Cardiac fibroblast (primary cell): ENCODE data around the gene ULK1.
A peak's percentile ranks its signal among the peaks of the same experiment; 100 is the strongest.

ENCODE experiments used
- DNase-seq, 2 donors: peaks; one replicate each; pipeline versions ENCODE4 v3.0.0 to v3.0.0-alpha.2; 2010; ENCODE audit warnings: low read depth in 2 of 2
- H3K4me3 ChIP-seq, 2 donors: replicated peaks in 1 of 2; 1 replicate in 1 of 2; 2 replicates in 1 of 2; pipeline ENCODE4 v1.5.1; 2011; ENCODE audit warnings: low read depth in 2 of 2, low read length in 2 of 2, mild to moderate bottlenecking in 2 of 2, moderate library complexity in 1 of 2
- TF ChIP-seq, protein P1 (sequence below): IDR thresholded peaks from one replicate; pipeline ENCODE4 v1.5.1; 2011; ENCODE audit warnings: low read depth, mild to moderate bottlenecking, low read length, inconsistent platforms

The ULK1 gene

DNA sequence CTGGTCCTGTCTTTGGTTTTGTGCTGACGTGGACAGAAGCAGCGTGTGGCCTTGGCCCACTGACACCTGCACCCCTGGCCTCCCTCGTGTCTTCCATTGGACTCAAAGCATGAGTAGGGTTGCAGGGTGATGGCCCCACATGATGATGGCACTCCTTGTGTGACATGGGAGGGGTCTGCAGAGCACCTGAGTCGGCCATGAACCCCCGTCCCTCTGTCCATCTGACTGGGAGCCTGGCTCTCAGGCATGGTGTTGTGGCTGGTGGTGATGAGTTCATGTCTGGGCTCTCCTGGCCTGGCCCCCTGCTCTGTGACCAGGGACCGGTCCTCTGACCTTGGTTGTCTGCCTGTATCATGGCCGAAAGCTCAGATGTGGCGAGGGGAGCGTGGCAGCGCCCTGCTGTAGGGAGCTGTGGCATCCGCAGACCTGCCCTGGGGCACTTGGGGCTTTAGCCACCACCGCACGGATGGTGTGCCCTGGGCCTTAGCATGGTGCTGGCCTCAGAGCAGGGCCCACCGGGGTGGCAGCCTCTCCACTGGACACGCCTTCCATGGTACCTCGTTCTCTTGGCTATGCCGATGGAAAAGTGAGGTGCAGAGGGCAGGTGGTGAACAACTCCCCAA lies 16.7 kb downstream of the ULK1 start:
- H3K4me3 ChIP-seq: no peak overlapping the region
- DNase-seq: no peak
- TF ChIP-seq, protein P1, sequence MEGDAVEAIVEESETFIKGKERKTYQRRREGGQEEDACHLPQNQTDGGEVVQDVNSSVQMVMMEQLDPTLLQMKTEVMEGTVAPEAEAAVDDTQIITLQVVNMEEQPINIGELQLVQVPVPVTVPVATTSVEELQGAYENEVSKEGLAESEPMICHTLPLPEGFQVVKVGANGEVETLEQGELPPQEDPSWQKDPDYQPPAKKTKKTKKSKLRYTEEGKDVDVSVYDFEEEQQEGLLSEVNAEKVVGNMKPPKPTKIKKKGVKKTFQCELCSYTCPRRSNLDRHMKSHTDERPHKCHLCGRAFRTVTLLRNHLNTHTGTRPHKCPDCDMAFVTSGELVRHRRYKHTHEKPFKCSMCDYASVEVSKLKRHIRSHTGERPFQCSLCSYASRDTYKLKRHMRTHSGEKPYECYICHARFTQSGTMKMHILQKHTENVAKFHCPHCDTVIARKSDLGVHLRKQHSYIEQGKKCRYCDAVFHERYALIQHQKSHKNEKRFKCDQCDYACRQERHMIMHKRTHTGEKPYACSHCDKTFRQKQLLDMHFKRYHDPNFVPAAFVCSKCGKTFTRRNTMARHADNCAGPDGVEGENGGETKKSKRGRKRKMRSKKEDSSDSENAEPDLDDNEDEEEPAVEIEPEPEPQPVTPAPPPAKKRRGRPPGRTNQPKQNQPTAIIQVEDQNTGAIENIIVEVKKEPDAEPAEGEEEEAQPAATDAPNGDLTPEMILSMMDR: no peak

DNA sequence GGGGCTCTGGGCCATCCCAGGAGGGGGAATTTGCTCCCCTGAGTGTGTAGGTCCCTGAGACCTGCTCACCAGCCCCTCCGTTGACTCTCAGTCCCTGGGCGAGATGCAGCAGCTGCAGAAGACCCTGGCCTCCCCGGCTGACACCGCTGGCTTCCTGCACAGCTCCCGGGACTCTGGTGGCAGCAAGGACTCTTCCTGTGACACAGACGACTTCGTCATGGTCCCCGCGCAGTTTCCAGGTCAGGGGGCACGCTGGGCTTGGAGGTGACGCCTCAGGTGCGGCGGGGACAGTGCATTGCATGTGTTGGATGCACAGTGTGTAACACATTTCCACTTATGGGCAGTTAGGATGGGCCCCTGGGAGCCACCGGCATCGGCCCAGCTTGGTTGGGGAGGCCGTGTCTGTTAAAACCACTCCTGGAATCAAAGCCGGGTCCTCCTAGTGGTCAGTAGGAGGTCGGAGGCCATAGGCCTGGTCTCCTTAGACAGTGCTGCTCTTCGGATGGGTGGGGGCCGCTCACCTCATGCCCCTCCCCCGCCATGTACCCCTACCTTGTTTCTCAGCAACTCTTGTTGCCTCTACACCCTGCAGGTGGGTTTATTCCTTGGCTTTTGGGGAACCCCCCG lies 17.5 kb downstream of the ULK1 start:
- TF ChIP-seq, protein P1: peak; percentile 2
- H3K4me3 ChIP-seq: no peak overlapping the region

DNA sequence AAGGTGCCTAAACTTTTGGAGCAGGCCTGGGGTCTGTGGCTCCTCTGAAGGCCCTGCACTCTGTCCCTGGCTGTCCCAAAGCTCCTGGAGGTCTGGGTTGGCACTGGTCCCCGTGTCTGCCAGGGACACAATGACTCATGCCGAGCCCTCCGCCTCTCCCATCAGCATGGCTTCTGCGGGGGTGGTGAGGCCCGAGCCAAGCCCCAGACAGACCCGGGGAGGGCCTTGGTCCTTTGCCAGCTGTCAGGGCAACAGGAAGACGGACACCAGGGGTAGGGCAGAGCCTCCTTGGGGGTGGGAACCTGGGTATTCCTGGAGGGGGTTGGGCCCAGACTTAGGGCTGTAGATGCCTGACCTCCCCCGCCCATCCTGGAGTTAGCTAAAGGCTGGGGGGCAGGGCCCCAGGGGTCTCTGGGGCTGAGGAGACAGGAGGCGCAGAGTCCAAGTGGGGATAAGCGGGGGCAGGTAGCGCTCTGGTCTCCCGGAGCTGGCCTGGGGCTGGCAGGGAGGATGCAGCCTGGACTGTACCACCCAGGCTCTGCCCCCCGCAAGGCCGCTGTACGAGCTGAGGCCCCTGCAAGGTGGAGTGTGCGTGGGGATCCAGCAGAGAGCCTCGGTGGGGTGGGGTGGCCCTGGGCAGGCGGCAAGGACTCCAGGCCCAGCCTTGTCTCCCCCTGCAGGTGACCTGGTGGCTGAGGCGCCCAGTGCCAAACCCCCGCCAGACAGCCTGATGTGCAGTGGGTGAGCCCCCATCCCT lies 18.3 kb downstream of the ULK1 start:
- TF ChIP-seq, protein P1: peak; percentile 4
- H3K4me3 ChIP-seq: no peak overlapping the region
- DNase-seq: peak; percentile 79 to 89

More for the DNA sequence above, 17.5 kb downstream of the ULK1 start:
- DNase-seq: no peak

DNA sequence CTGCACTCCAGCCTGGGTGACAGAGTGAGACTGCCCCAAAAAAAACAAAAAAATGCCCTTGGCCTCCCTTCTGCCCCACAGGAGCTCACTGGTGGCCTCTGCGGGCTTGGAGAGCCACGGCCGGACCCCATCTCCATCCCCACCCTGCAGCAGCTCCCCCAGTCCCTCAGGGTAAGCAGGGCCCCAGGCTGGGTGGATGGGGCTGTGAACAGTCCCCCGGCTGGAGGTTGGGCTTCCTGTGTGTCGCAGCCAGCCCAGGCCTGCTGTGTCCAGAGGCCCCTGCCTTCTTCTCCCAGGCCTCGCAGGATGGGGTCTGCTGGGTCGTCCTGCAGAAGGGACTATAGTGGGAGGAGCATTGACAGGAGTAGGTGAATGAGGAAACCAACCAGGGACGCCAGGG lies 19.2 kb downstream of the ULK1 start:
- H3K4me3 ChIP-seq: no peak overlapping the region
- TF ChIP-seq, protein P1: no peak
- DNase-seq: no peak

DNA sequence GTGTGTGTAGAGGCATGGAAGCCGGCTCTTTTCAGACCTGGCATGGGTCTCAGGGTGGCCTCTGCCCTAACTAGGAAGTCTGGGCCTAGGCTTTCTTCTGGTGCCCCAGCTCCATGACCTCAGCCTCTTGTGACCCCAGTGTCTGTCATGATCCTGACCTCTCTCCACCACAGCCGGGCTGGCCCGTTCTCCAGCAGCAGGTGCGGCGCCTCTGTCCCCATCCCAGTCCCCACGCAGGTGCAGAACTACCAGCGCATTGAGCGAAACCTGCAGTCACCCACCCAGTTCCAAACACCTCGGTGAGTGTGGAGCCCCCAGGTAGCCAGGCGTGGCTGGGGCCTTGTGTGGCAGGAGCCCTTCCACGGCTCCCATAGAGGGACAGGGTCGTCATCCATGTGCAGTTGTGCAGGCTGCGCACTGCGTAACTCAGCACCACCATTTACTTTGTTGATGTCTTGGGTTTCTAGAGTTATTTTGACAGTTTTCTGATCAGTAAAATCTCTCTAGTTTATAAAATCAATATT lies 19.8 kb downstream of the ULK1 start:
- no peak overlapping the region for H3K4me3 ChIP-seq
- no peak for DNase-seq
- TF ChIP-seq, protein P1: no peak

DNA sequence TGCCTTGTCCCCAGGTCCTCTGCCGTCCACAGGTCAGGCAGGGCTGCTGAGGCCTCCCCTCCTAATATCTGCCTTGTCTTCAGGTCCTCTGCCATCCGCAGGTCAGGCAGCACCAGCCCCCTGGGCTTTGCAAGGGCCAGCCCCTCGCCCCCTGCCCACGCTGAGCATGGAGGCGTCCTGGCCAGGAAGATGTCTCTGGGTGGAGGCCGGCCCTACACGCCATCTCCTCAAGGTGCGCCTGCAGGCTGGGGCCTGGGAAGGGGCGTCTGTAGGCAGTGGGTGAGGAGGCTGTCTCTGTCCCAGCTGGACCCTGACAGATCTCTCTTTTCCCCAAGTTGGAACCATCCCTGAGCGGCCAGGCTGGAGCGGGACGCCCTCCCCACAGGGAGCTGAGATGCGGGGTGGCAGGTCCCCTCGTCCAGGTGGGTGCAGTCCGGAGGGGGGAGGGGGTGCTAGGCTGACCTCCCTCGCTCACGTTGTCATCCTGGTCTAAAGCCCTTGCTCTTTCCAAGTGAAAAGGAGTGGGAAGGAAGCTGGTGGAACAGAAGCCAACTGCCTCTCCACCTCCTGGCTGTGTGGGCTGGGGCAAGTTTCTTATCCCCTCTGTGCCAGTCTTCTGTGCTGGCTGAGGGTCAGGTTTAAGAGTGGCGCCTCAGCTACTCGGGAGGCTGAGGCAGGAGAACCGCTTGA lies 20.7 kb downstream of the ULK1 start:
- H3K4me3 ChIP-seq: no peak overlapping the region
- DNase-seq: no peak
- TF ChIP-seq, protein P1: no peak
